ENCODE measurements around the gene LYSMD4. TPM values are rescaled to one million over a fixed set of nuclear protein-coding genes. Genes with fewer than 3 reads are reported as not detected.
A peak's percentile ranks its signal among the peaks of the same experiment; 100 is the strongest.

LYSMD4 gene
- total RNA-seq, 4 donors from 2014 or later = 6.5 to 26.8 (median 13.3) TPM

GRCh38 chr15:99682455-99682854, 50.8 kb downstream of the LYSMD4 start:
- peak overlapping the region; percentile 46 to 70 for H3K27ac ChIP-seq
- DNase-seq = no peak
- H3K9me3 ChIP-seq = peaks cover 0 to 6% of the 10 kb centered on the region in 2 donors
- no peaks in the 10 kb centered on the region for H3K36me3 ChIP-seq
- no peaks in the 10 kb centered on the region for H3K27me3 ChIP-seq
- no peak overlapping the region for H3K4me3 ChIP-seq
- no peaks in the 10 kb centered on the region for H3K4me1 ChIP-seq
- TF ChIP-seq POLR2A (IDR thresholded peaks at IDR 0.05) = no peak
- TF ChIP-seq, protein P1, sequence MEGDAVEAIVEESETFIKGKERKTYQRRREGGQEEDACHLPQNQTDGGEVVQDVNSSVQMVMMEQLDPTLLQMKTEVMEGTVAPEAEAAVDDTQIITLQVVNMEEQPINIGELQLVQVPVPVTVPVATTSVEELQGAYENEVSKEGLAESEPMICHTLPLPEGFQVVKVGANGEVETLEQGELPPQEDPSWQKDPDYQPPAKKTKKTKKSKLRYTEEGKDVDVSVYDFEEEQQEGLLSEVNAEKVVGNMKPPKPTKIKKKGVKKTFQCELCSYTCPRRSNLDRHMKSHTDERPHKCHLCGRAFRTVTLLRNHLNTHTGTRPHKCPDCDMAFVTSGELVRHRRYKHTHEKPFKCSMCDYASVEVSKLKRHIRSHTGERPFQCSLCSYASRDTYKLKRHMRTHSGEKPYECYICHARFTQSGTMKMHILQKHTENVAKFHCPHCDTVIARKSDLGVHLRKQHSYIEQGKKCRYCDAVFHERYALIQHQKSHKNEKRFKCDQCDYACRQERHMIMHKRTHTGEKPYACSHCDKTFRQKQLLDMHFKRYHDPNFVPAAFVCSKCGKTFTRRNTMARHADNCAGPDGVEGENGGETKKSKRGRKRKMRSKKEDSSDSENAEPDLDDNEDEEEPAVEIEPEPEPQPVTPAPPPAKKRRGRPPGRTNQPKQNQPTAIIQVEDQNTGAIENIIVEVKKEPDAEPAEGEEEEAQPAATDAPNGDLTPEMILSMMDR (IDR thresholded peaks at IDR 0.05) = no peak
- intact Hi-C loops (cut with DNase I; ENCODE audit: low total_unique reads) = no loop called here

GRCh38 chr15:99681990-99682389, 51.2 kb downstream of the LYSMD4 start:
- Histone ChIP-seq H3K4me1 (no peaks in the 10 kb centered on the region), H3K9me3 (peaks cover 0 to 6% of the 10 kb centered on the region in 2 donors), H3K27me3 (no peaks in the 10 kb centered on the region), H3K27ac (peak overlapping the region; percentile 11 to 70), H3K4me3 (no peak overlapping the region), H3K36me3 (no peaks in the 10 kb centered on the region)
- no peak for TF ChIP-seq POLR2A (IDR thresholded peaks at IDR 0.05)
- TF ChIP-seq, protein P1 (IDR thresholded peaks at IDR 0.05) = no peak
- intact Hi-C loops (cut with DNase I; ENCODE audit: low total_unique reads) = no loop called here
- DNase-seq = no peak

DNA sequence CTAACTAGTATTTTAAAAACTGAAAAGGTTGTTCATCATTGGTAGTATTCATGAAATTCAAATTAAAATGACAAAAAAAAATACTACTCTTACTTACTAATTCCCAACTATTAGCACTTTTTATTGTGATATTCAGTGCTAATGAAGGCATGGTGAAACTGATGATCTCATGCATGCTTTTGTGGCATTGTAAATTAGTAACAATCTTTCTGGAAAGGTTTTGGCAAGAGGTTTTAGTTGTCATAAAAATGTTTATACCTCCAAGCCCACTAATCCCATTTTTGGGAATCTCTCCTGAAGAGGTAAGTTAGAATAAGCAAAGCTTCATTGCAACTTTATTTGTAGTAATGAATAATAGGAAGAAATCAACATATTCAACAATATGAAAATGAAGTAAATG, 53.0 kb downstream of the LYSMD4 start:
- no peaks in the 10 kb centered on the region for H3K36me3 ChIP-seq
- no peak for TF ChIP-seq POLR2A (IDR thresholded peaks at IDR 0.05)
- TF ChIP-seq, protein P1 (IDR thresholded peaks at IDR 0.05) = no peak

GRCh38 chr15:99677540-99678134, 55.6 kb downstream of the LYSMD4 start:
- Histone ChIP-seq H3K27me3 (no peaks in the 10 kb centered on the region), H3K4me3 (no peak overlapping the region), H3K4me1 (no peaks in the 10 kb centered on the region), H3K9me3 (no peaks in the 10 kb centered on the region), H3K36me3 (no peaks in the 10 kb centered on the region), H3K27ac (peak overlapping the region; percentile 27 to 64)
- TF ChIP-seq POLR2A (IDR thresholded peaks at IDR 0.05) = no peak
- TF ChIP-seq, protein P1 (IDR thresholded peaks at IDR 0.05) = no peak
- no peak for DNase-seq
- intact Hi-C loops (cut with DNase I; ENCODE audit: low total_unique reads) = no loop called here

More for the DNA sequence above, 53.0 kb downstream of the LYSMD4 start:
- Histone ChIP-seq H3K4me1 (no peaks in the 10 kb centered on the region), H3K27me3 (no peaks in the 10 kb centered on the region), H3K4me3 (no peak overlapping the region), H3K27ac (peak overlapping the region in 1 of 2 donors; percentile 70), H3K9me3 (no peaks in the 10 kb centered on the region)
- no peak for DNase-seq
- intact Hi-C loops (cut with DNase I; ENCODE audit: low total_unique reads) = no loop called here

Small RNA genes lying within 50 kb of the gene (small RNA-seq; reads per million reads assigned to genes)
- gene RF00019 = not detected

Other genes starting within 250 kb of the LYSMD4 start
- gene MEF2A, start 167.5 kb downstream of the LYSMD4 start, total RNA-seq = 100 to 1,000 TPM in 2 of 4 donors, 10 to 100 TPM in 2; 78.6 to 138 (median 105) TPM

All from uterus (tissue), 4 donors.